Astrocyte (in vitro differentiated cells and primary cell): Measurements from ENCODE around the gene NRP1. TPM values are rescaled to one million over a fixed set of nuclear protein-coding genes. Genes with fewer than 3 reads are reported as not detected.

Source experiments
- DNase-seq: peaks from one replicate; pipeline ENCODE4 v3.0.0-alpha.2; 2010; ENCODE audit warnings: low read depth
- FAIRE-seq: peaks from 2 replicates; lab custom pipeline; 2011; peaks lifted over from hg19 to GRCh38; lab: Jason Lieb, UNC
- H2AFZ ChIP-seq: 2 replicates; pipeline ENCODE4 v1.6.0; 2012; ENCODE audit warnings: low read depth, low read length, inconsistent platforms
- H3K27ac ChIP-seq: 2 replicates; pipeline ENCODE4 v1.5.1; 2011; ENCODE audit warnings: low read depth, low read length, inconsistent platforms
- H3K27me3 ChIP-seq: 2 replicates; pipeline ENCODE4 v1.6.0; 2011; ENCODE audit warnings: low read length, inconsistent platforms; ENCODE audit not compliant: insufficient read depth
- H3K36me3 ChIP-seq: 2 replicates; pipeline ENCODE4 v1.5.1; 2011; ENCODE audit warnings: low read length, inconsistent platforms; ENCODE audit not compliant: insufficient read depth
- H3K4me1 ChIP-seq: 2 replicates; pipeline ENCODE4 v1.5.1; 2011; ENCODE audit warnings: low read length, inconsistent platforms; ENCODE audit not compliant: insufficient read depth
- H3K4me2 ChIP-seq: 2 replicates; pipeline ENCODE4 v1.6.0; 2012; ENCODE audit warnings: low read length, inconsistent platforms
- H3K4me3 ChIP-seq: 2 replicates; pipeline ENCODE4 v1.5.1; 2011; ENCODE audit warnings: low read depth, mild to moderate bottlenecking, low read length, inconsistent platforms; ENCODE audit not compliant: insufficient read depth
- H3K79me2 ChIP-seq: 2 replicates; pipeline ENCODE4 v1.6.0; 2012; ENCODE audit warnings: mild to moderate bottlenecking, low read length, inconsistent platforms; ENCODE audit not compliant: insufficient read depth
- H3K9ac ChIP-seq: 2 replicates; pipeline ENCODE4 v1.6.0; 2012; ENCODE audit warnings: mild to moderate bottlenecking, low read length, inconsistent platforms
- H3K9me3 ChIP-seq: 2 replicates; pipeline ENCODE4 v1.5.1; 2012; ENCODE audit warnings: low read depth, mild to moderate bottlenecking, low read length, inconsistent platforms; ENCODE audit not compliant: insufficient read depth
- H4K20me1 ChIP-seq: 2 replicates; pipeline ENCODE4 v1.6.0; 2012; ENCODE audit warnings: low read length, inconsistent platforms; ENCODE audit not compliant: insufficient read depth
- H3K27ac Mint-ChIP-seq: one replicate; pipeline ENCODE4 v1.8.0; 2021; ENCODE audit warnings: mild to moderate bottlenecking, mixed read lengths; ENCODE audit not compliant: unreplicated experiment
- H3K27me3 Mint-ChIP-seq: one replicate; pipeline ENCODE4 v1.8.0; 2021; ENCODE audit warnings: low read depth, mixed read lengths; ENCODE audit not compliant: unreplicated experiment
- H3K36me3 Mint-ChIP-seq: one replicate; pipeline ENCODE4 v1.8.0; 2021; ENCODE audit warnings: low read depth, mixed read lengths; ENCODE audit not compliant: unreplicated experiment
- H3K4me1 Mint-ChIP-seq: one replicate; pipeline ENCODE4 v1.8.0; 2021; ENCODE audit warnings: low read depth, mixed read lengths; ENCODE audit not compliant: unreplicated experiment
- H3K4me3 Mint-ChIP-seq: one replicate; pipeline ENCODE4 v1.8.0; 2021; ENCODE audit warnings: mild to moderate bottlenecking, moderate library complexity, mixed read lengths; ENCODE audit not compliant: unreplicated experiment
- H3K9me3 Mint-ChIP-seq: one replicate; pipeline ENCODE4 v1.8.0; 2021; ENCODE audit warnings: mild to moderate bottlenecking, mixed read lengths; ENCODE audit not compliant: unreplicated experiment
- EZH2 ChIP-seq: IDR thresholded peaks from 2 replicates; pipeline ENCODE4 v1.6.1; 2012; ENCODE audit warnings: mild to moderate bottlenecking, low read length, inconsistent platforms; ENCODE audit not compliant: insufficient read depth
- total RNA-seq: library from RNA; stranded (reverse); gene quantifications from 2 replicates; pipeline ENCODE4 v1.2.1, GENCODE V29; 2021
- TF ChIP-seq, protein P1 (sequence below): IDR thresholded peaks from 2 replicates; pipeline ENCODE4 v1.5.1; 2011; ENCODE audit warnings: low read depth, mild to moderate bottlenecking, inconsistent platforms, low read length, moderate library complexity; ENCODE audit not compliant: insufficient read depth

The NRP1 gene
- total RNA-seq, 1 donor from 2014 or later = 59.4 TPM

GRCh38 chr10:33277135-33277536 lies 57.3 kb downstream of the NRP1 start:
- Histone ChIP-seq H3K4me3 (no peak overlapping the region), H3K27ac (peak overlapping the region; percentile 21), H3K4me1 (peaks cover 39% of the 10 kb centered on the region), H4K20me1 (peaks cover 14% of the 10 kb centered on the region), H2AFZ (no peak overlapping the region), H3K9ac (peak overlapping the region; percentile 30), H3K36me3 (peaks cover 8% of the 10 kb centered on the region), H3K4me2 (no peak overlapping the region), H3K27me3 (no peaks in the 10 kb centered on the region), H3K9me3 (no peaks in the 10 kb centered on the region), H3K79me2 (peaks cover 84% of the 10 kb centered on the region)
- no peak overlapping the region for H3K27ac Mint-ChIP-seq
- H3K27me3 Mint-ChIP-seq = no peaks in the 10 kb centered on the region
- peaks cover 6% of the 10 kb centered on the region for H3K36me3 Mint-ChIP-seq
- no peaks in the 10 kb centered on the region for H3K9me3 Mint-ChIP-seq
- DNase-seq = no peak
- TF ChIP-seq EZH2 = no peak
- TF ChIP-seq, protein P1, sequence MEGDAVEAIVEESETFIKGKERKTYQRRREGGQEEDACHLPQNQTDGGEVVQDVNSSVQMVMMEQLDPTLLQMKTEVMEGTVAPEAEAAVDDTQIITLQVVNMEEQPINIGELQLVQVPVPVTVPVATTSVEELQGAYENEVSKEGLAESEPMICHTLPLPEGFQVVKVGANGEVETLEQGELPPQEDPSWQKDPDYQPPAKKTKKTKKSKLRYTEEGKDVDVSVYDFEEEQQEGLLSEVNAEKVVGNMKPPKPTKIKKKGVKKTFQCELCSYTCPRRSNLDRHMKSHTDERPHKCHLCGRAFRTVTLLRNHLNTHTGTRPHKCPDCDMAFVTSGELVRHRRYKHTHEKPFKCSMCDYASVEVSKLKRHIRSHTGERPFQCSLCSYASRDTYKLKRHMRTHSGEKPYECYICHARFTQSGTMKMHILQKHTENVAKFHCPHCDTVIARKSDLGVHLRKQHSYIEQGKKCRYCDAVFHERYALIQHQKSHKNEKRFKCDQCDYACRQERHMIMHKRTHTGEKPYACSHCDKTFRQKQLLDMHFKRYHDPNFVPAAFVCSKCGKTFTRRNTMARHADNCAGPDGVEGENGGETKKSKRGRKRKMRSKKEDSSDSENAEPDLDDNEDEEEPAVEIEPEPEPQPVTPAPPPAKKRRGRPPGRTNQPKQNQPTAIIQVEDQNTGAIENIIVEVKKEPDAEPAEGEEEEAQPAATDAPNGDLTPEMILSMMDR = no peak
- FAIRE-seq = no peak
- H3K4me3 Mint-ChIP-seq = no peak overlapping the region
- peaks cover 17% of the 10 kb centered on the region for H3K4me1 Mint-ChIP-seq

DNA sequence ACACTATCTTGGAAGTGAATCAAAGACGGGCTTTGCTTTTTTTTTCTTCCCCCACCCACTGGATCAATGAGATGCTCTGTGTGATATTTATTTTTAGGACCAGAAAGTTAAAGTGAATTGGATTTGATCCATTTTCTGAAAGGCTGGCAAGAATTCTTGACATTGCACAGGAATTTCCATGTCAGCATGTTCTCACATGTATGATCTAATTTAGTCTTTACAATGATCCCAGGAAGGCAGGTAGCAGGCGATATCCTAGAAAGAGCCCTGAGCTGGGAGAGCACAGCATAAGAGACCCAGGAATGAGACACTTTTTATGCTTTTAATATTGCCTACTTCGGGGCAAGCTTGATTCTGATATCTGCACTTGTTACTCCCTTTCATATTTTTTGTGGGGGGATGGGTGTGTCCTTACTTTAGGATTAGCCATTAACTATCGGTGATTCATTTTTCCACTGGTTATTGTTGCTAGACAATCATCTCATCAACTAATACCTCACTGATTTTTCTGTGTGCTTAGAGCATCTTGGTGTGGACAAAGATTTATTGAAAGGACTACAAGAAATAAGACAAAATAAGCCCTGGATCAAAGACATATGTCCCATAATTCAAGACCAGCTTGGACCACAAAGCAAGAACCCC lies 58.1 kb downstream of the NRP1 start:
- peak overlapping the region; percentile 41 for H3K27ac ChIP-seq
- no peak for TF ChIP-seq EZH2
- TF ChIP-seq, protein P1 = no peak
- peaks cover 4% of the 10 kb centered on the region for H3K36me3 ChIP-seq
- DNase-seq = no peak
- H3K27me3 ChIP-seq = no peaks in the 10 kb centered on the region
- H3K4me3 ChIP-seq = no peak overlapping the region
- peaks cover 46% of the 10 kb centered on the region for H3K4me1 ChIP-seq
- no peak overlapping the region for H3K9ac ChIP-seq
- H3K9me3 Mint-ChIP-seq = no peaks in the 10 kb centered on the region
- peaks cover 24% of the 10 kb centered on the region for H3K4me1 Mint-ChIP-seq
- H3K9me3 ChIP-seq = no peaks in the 10 kb centered on the region
- no peak overlapping the region for H3K4me2 ChIP-seq
- FAIRE-seq = peak; percentile 43
- H3K4me3 Mint-ChIP-seq = no peak overlapping the region
- H3K79me2 ChIP-seq = peaks cover 84% of the 10 kb centered on the region
- no peaks in the 10 kb centered on the region for H3K27me3 Mint-ChIP-seq
- H2AFZ ChIP-seq = no peak overlapping the region
- H4K20me1 ChIP-seq = peaks cover 10% of the 10 kb centered on the region
- peak overlapping the region; percentile 0 for H3K27ac Mint-ChIP-seq
- H3K36me3 Mint-ChIP-seq = peaks cover 6% of the 10 kb centered on the region

- H3K27me3 Mint-ChIP-seq = no peaks in the 10 kb centered on the region
- FAIRE-seq (peak; percentile 13), DNase-seq (peak; percentile 89)
- no peak overlapping the region for H3K4me3 ChIP-seq
- peaks cover 12% of the 10 kb centered on the region for H3K36me3 Mint-ChIP-seq
- H3K4me1 ChIP-seq = peaks cover 42% of the 10 kb centered on the region
- no peaks in the 10 kb centered on the region for H3K9me3 ChIP-seq
- H3K27ac Mint-ChIP-seq = no peak overlapping the region
- H2AFZ ChIP-seq = no peak overlapping the region
- H4K20me1 ChIP-seq = peaks cover 4% of the 10 kb centered on the region
- H3K4me1 Mint-ChIP-seq = peaks cover 33% of the 10 kb centered on the region
- no peaks in the 10 kb centered on the region for H3K27me3 ChIP-seq
- no peaks in the 10 kb centered on the region for H3K9me3 Mint-ChIP-seq
- peak overlapping the region; percentile 78 for H3K9ac ChIP-seq
- peak overlapping the region; percentile 76 for H3K4me2 ChIP-seq
- H3K79me2 ChIP-seq = peaks cover 84% of the 10 kb centered on the region
- peaks cover 12% of the 10 kb centered on the region for H3K36me3 ChIP-seq
- H3K27ac ChIP-seq = peak overlapping the region; percentile 89
- H3K4me3 Mint-ChIP-seq = no peak overlapping the region
- no peak for TF ChIP-seq EZH2
- TF ChIP-seq, protein P1 = no peak
Measured at GRCh38 chr10:33274096-33274785, 60.2 kb downstream of the NRP1 start.
